ENCODE data around the gene TEX101.
"Not testable (repeated sequence)": the region's sequence is repeated elsewhere in the genome, so short reads cannot be mapped to it uniquely, and the experiment has no call there.

Gene TEX101

GRCh38 chr19:43439709-43440063 lies 25.0 kb downstream of the TEX101 start (continued):
- TF ChIP-seq ZFP3 (tag by site-specific recombination; IDR thresholded peaks at IDR 0.05; ENCODE audit: low read depth) (no peak), ZNF366 (tag by site-specific recombination; conservative IDR thresholded peaks at IDR 0.05) (no peak), GFI1B (tag by site-specific recombination; IDR thresholded peaks at IDR 0.05) (no peak), ZNF157 (tag by site-specific recombination; IDR thresholded peaks at IDR 0.05) (no peak), ZNF16 (tag by site-specific recombination; IDR thresholded peaks at IDR 0.05; ENCODE audit: low read depth) (no peak), RBAK (tag by site-specific recombination; IDR thresholded peaks at IDR 0.05) (peak; percentile 91), ZBTB8A (tag by site-specific recombination; IDR thresholded peaks at IDR 0.05) (no peak)

- ChIA-PET CTCF (interaction anchor here (1.1 to 12.5 kb wide), 3 partner anchors 9 to 81 kb away, joined by 3 to 749 read pairs (median 16); partner anchors contain the start of gene ETHE1), POLR2A (interaction anchor here (0.7 to 1.0 kb wide), 2 partner anchors 82 to 142 kb away, joined by 3 to 5 read pairs; no protein-coding TSS in a partner anchor)
- TF ChIP-seq TRIM28 (IDR thresholded peaks at IDR 0.05; ENCODE audit: borderline replicate concordance, low read length) = no peak
- no peak for TF ChIP-seq ZNF2 (tag by site-specific recombination; IDR thresholded peaks at IDR 0.05)
- TF ChIP-seq ZNF362 (tag by site-specific recombination; IDR thresholded peaks at IDR 0.05) = no peak
- TF ChIP-seq ZNF350 (tag by site-specific recombination; IDR thresholded peaks at IDR 0.05) = no peak
- TF ChIP-seq ZNF24 (tag by site-specific recombination; IDR thresholded peaks at IDR 0.05) = no peak
- no peak for TF ChIP-seq ZNF585B (tag by site-specific recombination; IDR thresholded peaks at IDR 0.05)
- TF ChIP-seq ELK4 (IDR thresholded peaks at IDR 0.05; ENCODE audit: borderline replicate concordance, low read depth, low read length) = no peak
- TF ChIP-seq ZNF426 (tag by site-specific recombination; IDR thresholded peaks at IDR 0.05) = no peak
- no peak for TF ChIP-seq ZFP3 (tag by site-specific recombination; IDR thresholded peaks at IDR 0.05; ENCODE audit: low read depth)
- no peak for TF ChIP-seq ZNF692 (tag by site-specific recombination; IDR thresholded peaks at IDR 0.05)
- TF ChIP-seq REST (tag by site-specific recombination; IDR thresholded peaks at IDR 0.05) = no peak
- no peak for TF ChIP-seq BCL11B (tag by site-specific recombination; IDR thresholded peaks at IDR 0.05; ENCODE audit: low read depth)
- H3K9me3 ChIP-seq (ENCODE audit: control insufficient read depth, insufficient read depth, low read depth, low read length) = peaks cover 3% of the 10 kb centered on the region
- no peaks in the 10 kb centered on the region; a peak in 1 of 3 replicates for H3K36me3 ChIP-seq (ENCODE audit: control insufficient read depth in 2 of 2, insufficient read depth in 1 of 2, low read length in 2 of 2)
- peaks cover 10% of the 10 kb centered on the region for H3K4me1 ChIP-seq (ENCODE audit: control insufficient read depth, insufficient read depth, low read length)
- H3K4me3 ChIP-seq (ENCODE audit: low read depth, low read length) = no peak overlapping the region
- no peak overlapping the region for H3K27ac ChIP-seq (ENCODE audit: extremely low read depth, low read depth, low read length)
These were observed 27.0 kb downstream of the TEX101 start for GRCh38 chr19:43441716-43442115.

- not testable (repeated sequence) for H3K36me3 ChIP-seq (ENCODE audit: control insufficient read depth in 2 of 2, insufficient read depth in 1 of 2, low read length in 2 of 2); H3K27ac ChIP-seq (ENCODE audit: extremely low read depth, low read depth, low read length); H3K4me1 ChIP-seq (ENCODE audit: control insufficient read depth, insufficient read depth, low read length); H3K9me3 ChIP-seq (ENCODE audit: control insufficient read depth, insufficient read depth, low read depth, low read length); H3K4me3 ChIP-seq (ENCODE audit: low read depth, low read length)
- POLR2A ChIA-PET = interaction anchor here (0.7 kb wide), 1 partner anchor 337 kb away, joined by 3 read pairs; no protein-coding TSS in a partner anchor
- CTCF ChIA-PET = interaction anchor here (0.6 to 12.5 kb wide), 13 partner anchors 9 to 374 kb away, joined by 3 to 749 read pairs (median 3); partner anchors contain the start of genes ETHE1, LYPD3 and PHLDB3
These were observed 29.4 kb downstream of the TEX101 start for GRCh38 chr19:43444091-43444490.

All from HEK293 (cell line).